ENCODE data around the gene FAHD2B.
"Not testable (repeated sequence)": the region's sequence is repeated elsewhere in the genome, so short reads cannot be mapped to it uniquely, and the experiment has no call there.

FAHD2B gene

GRCh38 chr2:97067279-97068004, 27.2 kb downstream of the FAHD2B start:
- no peak overlapping the region for H3K4me3 ChIP-seq (ENCODE audit: low read depth, low read length)
- no peak for TF ChIP-seq CTCF (IDR thresholded peaks at IDR 0.05; ENCODE audit: low read depth, low read length, missing control alignments)
- in situ Hi-C loops (cut with HindIII; ENCODE audit: low sequenced_read_pairs) = no loop called here
- DNase-seq (ENCODE audit: low read depth) = no peak

- H3K4me3 ChIP-seq (ENCODE audit: low read depth, low read length); in situ Hi-C loops (cut with HindIII; ENCODE audit: low sequenced_read_pairs); DNase-seq (ENCODE audit: low read depth): not testable (repeated sequence)
Observed at GRCh38 chr2:97066030-97066429, 28.7 kb downstream of the FAHD2B start.

GRCh38 chr2:97062020-97062419, 32.7 kb downstream of the FAHD2B start:
- in situ Hi-C loops (cut with HindIII; ENCODE audit: low sequenced_read_pairs); DNase-seq (ENCODE audit: low read depth); H3K4me3 ChIP-seq (ENCODE audit: low read depth, low read length): not testable (repeated sequence)

GRCh38 chr2:97059782-97060181, 34.9 kb downstream of the FAHD2B start:
- H3K4me3 ChIP-seq (ENCODE audit: low read depth, low read length); in situ Hi-C loops (cut with HindIII; ENCODE audit: low sequenced_read_pairs); DNase-seq (ENCODE audit: low read depth): not testable (repeated sequence)

- H3K4me3 ChIP-seq (ENCODE audit: low read depth, low read length); DNase-seq (ENCODE audit: low read depth); in situ Hi-C loops (cut with HindIII; ENCODE audit: low sequenced_read_pairs): not testable (repeated sequence)
Observed at GRCh38 chr2:97056150-97056549, 38.5 kb downstream of the FAHD2B start.

- in situ Hi-C loops (cut with HindIII; ENCODE audit: low sequenced_read_pairs); DNase-seq (ENCODE audit: low read depth); H3K4me3 ChIP-seq (ENCODE audit: low read depth, low read length): not testable (repeated sequence)
Observed at GRCh38 chr2:97050032-97050431, 44.6 kb downstream of the FAHD2B start.

- in situ Hi-C loops (cut with HindIII; ENCODE audit: low sequenced_read_pairs); H3K4me3 ChIP-seq (ENCODE audit: low read depth, low read length): not testable (repeated sequence)
Observed at GRCh38 chr2:97048448-97048847, 46.2 kb downstream of the FAHD2B start.

GRCh38 chr2:97046676-97047075, 48.0 kb downstream of the FAHD2B start:
- H3K4me3 ChIP-seq (ENCODE audit: low read depth, low read length); DNase-seq (ENCODE audit: low read depth); in situ Hi-C loops (cut with HindIII; ENCODE audit: low sequenced_read_pairs): not testable (repeated sequence)

More at GRCh38 chr2:97048448-97048847, 46.2 kb downstream of the FAHD2B start:
- not testable (repeated sequence) for DNase-seq (ENCODE audit: low read depth)

GRCh38 chr2:97045895-97046499, 48.7 kb downstream of the FAHD2B start:
- H3K4me3 ChIP-seq (ENCODE audit: low read depth, low read length); in situ Hi-C loops (cut with HindIII; ENCODE audit: low sequenced_read_pairs); DNase-seq (ENCODE audit: low read depth): not testable (repeated sequence)
